Lower lobe of right lung (tissue), 2 donors: ENCODE results near the gene MMP17. TPM values are rescaled to one million over a fixed set of nuclear protein-coding genes. Genes with fewer than 3 reads are reported as not detected.

Experiments used
- ATAC-seq, 2 donors: fragments of 200-7000 bp; cut with Tn5 transposase; one replicate each; pipeline ENCODE4 v1.9.1; 2020 to 2022; ENCODE audit warnings: mild to moderate bottlenecking in 2 of 2, moderate library complexity in 2 of 2
- DNase-seq: peaks from one replicate; pipeline ENCODE4 v3.0.0-alpha.2; 2020
- H3K27ac ChIP-seq: fragments of 200-600 bp; one replicate; pipeline ENCODE4 v1.8.0; 2022
- H3K27me3 ChIP-seq: fragments of 200-600 bp; one replicate; pipeline ENCODE4 v1.8.0; 2022; ENCODE audit warnings: low read depth
- H3K36me3 ChIP-seq: fragments of 200-600 bp; one replicate; pipeline ENCODE4 v1.8.0; 2022; ENCODE audit warnings: mild to moderate bottlenecking
- H3K4me1 ChIP-seq: fragments of 200-600 bp; one replicate; pipeline ENCODE4 v1.8.0; 2022
- H3K4me3 ChIP-seq: fragments of 200-600 bp; one replicate; pipeline ENCODE4 v1.8.0; 2022; ENCODE audit warnings: mild to moderate bottlenecking
- H3K9me3 ChIP-seq: fragments of 200-600 bp; one replicate; pipeline ENCODE4 v1.8.0; 2022
- CTCF ChIP-seq: fragments of 200-600 bp; IDR thresholded peaks from one replicate; pipeline ENCODE4 v1.8.0; 2022; ENCODE audit warnings: antibody characterized with exemption, mild to moderate bottlenecking
- intact Hi-C: fragments of 100-400 bp; cut with DNase I; formaldehyde crosslinking; loops from one replicate; pipeline ENCODE4 v1.11.0; 2022
- total RNA-seq: library from RNA; stranded (reverse); fragmentation: NEBNext Ultra II Directional; extraction: Animal tissue kit (Norgen Biotek cat#: 25700); gene quantifications from one replicate; pipeline ENCODE4 v1.2.1, GENCODE V29; 2021
- donor health status: DM: no; HTN: yes; CAD: no; lungs with severe emphysema.

Gene MMP17
- total RNA-seq, 1 donor from 2014 or later, result 2.5 TPM

GRCh38 chr12:131793243-131794022 is 34.8 kb upstream of the MMP17 start:
- DNase-seq, result no peak
- H3K36me3 ChIP-seq, result peaks cover 80% of the 10 kb centered on the region
- intact Hi-C loops, result no loop called here

GRCh38 chr12:131794061-131794460 is 34.1 kb upstream of the MMP17 start:
- DNase-seq (no peak), ATAC-seq (no peak)
- Histone ChIP-seq H3K27me3 (no peaks in the 10 kb centered on the region), H3K36me3 (peaks cover 80% of the 10 kb centered on the region), H3K27ac (no peak overlapping the region), H3K4me3 (no peak overlapping the region), H3K9me3 (no peaks in the 10 kb centered on the region), H3K4me1 (peaks cover 4% of the 10 kb centered on the region)
- TF ChIP-seq CTCF, result no peak
- intact Hi-C loops, result no loop called here

More at GRCh38 chr12:131793243-131794022, 34.8 kb upstream of the MMP17 start:
- H3K4me3 ChIP-seq, result no peak overlapping the region
- H3K4me1 ChIP-seq, result peaks cover 4% of the 10 kb centered on the region
- no peaks in the 10 kb centered on the region for H3K9me3 ChIP-seq
- ATAC-seq, result no peak
- no peak for TF ChIP-seq CTCF
- H3K27me3 ChIP-seq, result no peaks in the 10 kb centered on the region
- no peak overlapping the region for H3K27ac ChIP-seq

GRCh38 chr12:131794573-131794972 is 33.6 kb upstream of the MMP17 start:
- Histone ChIP-seq H3K27ac (no peak overlapping the region), H3K27me3 (no peaks in the 10 kb centered on the region), H3K4me3 (no peak overlapping the region), H3K9me3 (no peaks in the 10 kb centered on the region), H3K4me1 (peaks cover 4% of the 10 kb centered on the region), H3K36me3 (peaks cover 80% of the 10 kb centered on the region)
- no peak for DNase-seq
- no peak for TF ChIP-seq CTCF
- intact Hi-C loops, result no loop called here
- ATAC-seq, result no peak

- intact Hi-C loops, result no loop called here
- DNase-seq (no peak), ATAC-seq (no peak)
- H3K36me3 ChIP-seq, result peaks cover 80% of the 10 kb centered on the region
- H3K27me3 ChIP-seq, result no peaks in the 10 kb centered on the region
- H3K27ac ChIP-seq, result no peak overlapping the region
- H3K9me3 ChIP-seq, result no peaks in the 10 kb centered on the region
- H3K4me1 ChIP-seq, result peaks cover 4% of the 10 kb centered on the region
- H3K4me3 ChIP-seq, result no peak overlapping the region
- no peak for TF ChIP-seq CTCF
Observed at GRCh38 chr12:131795064-131795463, 33.1 kb upstream of the MMP17 start.

GRCh38 chr12:131795690-131796410 is 32.3 kb upstream of the MMP17 start:
- Histone ChIP-seq H3K27ac (no peak overlapping the region), H3K36me3 (peaks cover 80% of the 10 kb centered on the region)
- intact Hi-C loops, result no loop called here

More at GRCh38 chr12:131795690-131796410, 32.3 kb upstream of the MMP17 start:
- TF ChIP-seq CTCF, result no peak
- ATAC-seq, result peak; percentile 93
- no peaks in the 10 kb centered on the region for H3K27me3 ChIP-seq
- peaks cover 4% of the 10 kb centered on the region for H3K4me1 ChIP-seq
- no peak overlapping the region for H3K4me3 ChIP-seq
- peak; percentile 77 for DNase-seq
- H3K9me3 ChIP-seq, result no peaks in the 10 kb centered on the region
